Hepatocyte (in vitro differentiated cells): ENCODE measurements around the gene SBK2. TPM values are rescaled to one million over a fixed set of nuclear protein-coding genes. Genes with fewer than 3 reads are reported as not detected.
A peak's percentile ranks its signal among the peaks of the same experiment; 100 is the strongest.

ENCODE experiments used
- DNase-seq: peaks from one replicate; pipeline ENCODE4 v3.0.0-alpha.2; 2016; ENCODE audit warnings: low spot score
- H2AFZ ChIP-seq: fragments of 200-600 bp; sonication (generic); 2 replicates; pipeline ENCODE4 v1.6.0; 2016; ENCODE audit warnings: antibody characterized with exemption, mild to moderate bottlenecking
- H3K27ac ChIP-seq: fragments of 200-600 bp; sonication (generic); 2 replicates; pipeline ENCODE4 v1.5.1; 2016; ENCODE audit warnings: mild to moderate bottlenecking
- H3K27me3 ChIP-seq: fragments of 200-600 bp; sonication (generic); 2 replicates; pipeline ENCODE4 v1.6.1; 2016
- H3K36me3 ChIP-seq: fragments of 200-600 bp; sonication (generic); replicated peaks from 2 replicates; pipeline ENCODE4 v1.5.1; 2016; ENCODE audit warnings: low read depth; ENCODE audit not compliant: insufficient read depth
- H3K4me1 ChIP-seq: fragments of 200-600 bp; sonication (generic); 2 replicates; pipeline ENCODE4 v1.5.1; 2016; ENCODE audit warnings: mild to moderate bottlenecking, moderate library complexity; ENCODE audit not compliant: insufficient read depth
- H3K4me2 ChIP-seq: fragments of 200-600 bp; sonication (generic); 2 replicates; pipeline ENCODE4 v1.6.0; 2016
- H3K4me3 ChIP-seq: fragments of 200-600 bp; sonication (generic); 2 replicates; pipeline ENCODE4 v1.5.1; 2016; ENCODE audit warnings: mild to moderate bottlenecking
- H3K79me2 ChIP-seq: fragments of 200-600 bp; sonication (generic); 2 replicates; pipeline ENCODE4 v1.6.0; 2017; ENCODE audit warnings: mild to moderate bottlenecking
- H3K9me2 ChIP-seq: fragments of 200-600 bp; sonication (generic); replicated peaks from 2 replicates; pipeline ENCODE4 v1.6.0; 2017; ENCODE audit warnings: mild to moderate bottlenecking; ENCODE audit not compliant: insufficient read depth
- H3K9me3 ChIP-seq: fragments of 200-600 bp; sonication (generic); 2 replicates; pipeline ENCODE4 v1.5.1; 2016; ENCODE audit warnings: low read depth, mild to moderate bottlenecking
- H4K20me1 ChIP-seq: fragments of 200-600 bp; sonication (generic); 2 replicates; pipeline ENCODE4 v1.6.0; 2016; ENCODE audit warnings: mild to moderate bottlenecking; ENCODE audit not compliant: insufficient read depth, poor library complexity, severe bottlenecking
- CTCF ChIP-seq: fragments of 200-600 bp; sonication (generic); IDR thresholded peaks from 2 replicates; pipeline ENCODE4 v1.5.1; 2016; ENCODE audit warnings: antibody characterized with exemption, mild to moderate bottlenecking; ENCODE audit not compliant: poor library complexity
- EZH2 ChIP-seq: fragments of 200-600 bp; sonication (generic); IDR thresholded peaks from 2 replicates; pipeline ENCODE4 v1.6.1; 2016; ENCODE audit warnings: antibody characterized with exemption, mild to moderate bottlenecking, borderline replicate concordance
- EZH2phosphoT487 ChIP-seq: fragments of 200-600 bp; sonication (generic); IDR thresholded peaks from one replicate; pipeline ENCODE4 v1.6.1; 2018; ENCODE audit warnings: antibody characterized with exemption, mild to moderate bottlenecking, low read depth, moderate library complexity; ENCODE audit not compliant: unreplicated experiment, severe bottlenecking
- WGBS: methylation state at CpG from one replicate; pipeline ENCODE4 v1.1.6; 2016; ENCODE audit warnings: low lambda C conversion rate; ENCODE audit errors: missing lambda C conversion rate; 5-methylcytosine and 5-hydroxymethylcytosine counted together
- polyA plus RNA-seq: library from polyadenylated mRNA; unstranded; fragments of >200 nt; fragmentation: Nextera tagmentation; extraction: Ambion mirVana; gene quantifications from 2 replicates; pipeline ENCODE4 v1.2.1, GENCODE V29; 2016
- total RNA-seq: library from RNA; depleted of rRNA; stranded (reverse); fragments of >200 nt; gene quantifications from 2 replicates; pipeline ENCODE4 v1.2.3, GENCODE V29; 2014

SBK2 gene
- total and polyA plus RNA-seq, 2 experiments from 2014 or later, result 0.30 to 0.51 TPM

GRCh38 chr19:55581823-55582223 is 44.9 kb upstream of the SBK2 start:
- whole genome bisulfite sequencing, result 15% methylated on average over 6 of the region's 6 CpGs
- Histone ChIP-seq H3K36me3 (no peaks in the 10 kb centered on the region), H3K4me2 (peak overlapping the region; percentile 98), H3K27me3 (no peaks in the 10 kb centered on the region), H3K79me2 (peaks cover 23% of the 10 kb centered on the region), H3K9me2 (no peaks in the 10 kb centered on the region), H3K4me3 (no peak overlapping the region), H3K4me1 (peaks cover 12% of the 10 kb centered on the region), H3K9me3 (no peaks in the 10 kb centered on the region), H2AFZ (no peak overlapping the region), H3K27ac (peak overlapping the region; percentile 97), H4K20me1 (no peaks in the 10 kb centered on the region)
- peak; percentile 27 for DNase-seq
- TF ChIP-seq EZH2 (no peak), CTCF (no peak), EZH2phosphoT487 (no peak)

GRCh38 chr19:55581145-55581822 is 44.4 kb upstream of the SBK2 start:
- peak; percentile 50 for DNase-seq
- no peaks in the 10 kb centered on the region for H4K20me1 ChIP-seq
- no peaks in the 10 kb centered on the region for H3K9me3 ChIP-seq
- no peaks in the 10 kb centered on the region for H3K36me3 ChIP-seq
- peaks cover 23% of the 10 kb centered on the region for H3K79me2 ChIP-seq
- H3K27ac ChIP-seq, result peak overlapping the region; percentile 97
- TF ChIP-seq EZH2 (no peak), EZH2phosphoT487 (no peak), CTCF (no peak)
- H3K9me2 ChIP-seq, result no peaks in the 10 kb centered on the region
- peaks cover 7% of the 10 kb centered on the region for H3K4me1 ChIP-seq
- H3K27me3 ChIP-seq, result no peaks in the 10 kb centered on the region
- peak overlapping the region; percentile 78 for H3K4me3 ChIP-seq
- H2AFZ ChIP-seq, result peak overlapping the region; percentile 75
- peak overlapping the region; percentile 98 for H3K4me2 ChIP-seq
- WGBS, result 29% methylated on average over 12 of the region's 12 CpGs

- peaks cover 23% of the 10 kb centered on the region for H3K79me2 ChIP-seq
- no peak for TF ChIP-seq CTCF
- TF ChIP-seq EZH2phosphoT487, result no peak
- no peak for TF ChIP-seq EZH2
- H3K27me3 ChIP-seq, result no peaks in the 10 kb centered on the region
- peak within 1 kb of the TSS; percentile 98 for H3K4me2 ChIP-seq
- H3K9me2 ChIP-seq, result no peaks in the 10 kb centered on the region
- peak within 1 kb of the TSS; percentile 75 for H2AFZ ChIP-seq
- peaks cover 6% of the 10 kb centered on the region for H3K4me1 ChIP-seq
- peak within 1 kb of the TSS; percentile 82 for H3K4me3 ChIP-seq
- H4K20me1 ChIP-seq, result no peaks in the 10 kb centered on the region
- peak; percentile 92 for DNase-seq
- WGBS, result 4% methylated on average over 15 of the region's 24 CpGs
- no peaks in the 10 kb centered on the region for H3K36me3 ChIP-seq
- H3K9me3 ChIP-seq, result no peaks in the 10 kb centered on the region
- peak within 1 kb of the TSS; percentile 97 for H3K27ac ChIP-seq
Measured at GRCh38 chr19:55580628-55581144, 43.8 kb upstream of the SBK2 start, which contains the start of gene ZNF579. Gene ZNF579, minus strand, starts transcription at chr19:55580848. Its CDS starts 1,209 bp downstream, at chr19:55579639.
